Measurements from ENCODE around the gene ZNF280B. TPM values are rescaled to one million over a fixed set of nuclear protein-coding genes. Genes with fewer than 3 reads are reported as not detected.

ZNF280B gene
- polyA plus RNA-seq, 1 of the 3 experiments (the other 2 are of a cell fraction): 0.82 TPM

DNA sequence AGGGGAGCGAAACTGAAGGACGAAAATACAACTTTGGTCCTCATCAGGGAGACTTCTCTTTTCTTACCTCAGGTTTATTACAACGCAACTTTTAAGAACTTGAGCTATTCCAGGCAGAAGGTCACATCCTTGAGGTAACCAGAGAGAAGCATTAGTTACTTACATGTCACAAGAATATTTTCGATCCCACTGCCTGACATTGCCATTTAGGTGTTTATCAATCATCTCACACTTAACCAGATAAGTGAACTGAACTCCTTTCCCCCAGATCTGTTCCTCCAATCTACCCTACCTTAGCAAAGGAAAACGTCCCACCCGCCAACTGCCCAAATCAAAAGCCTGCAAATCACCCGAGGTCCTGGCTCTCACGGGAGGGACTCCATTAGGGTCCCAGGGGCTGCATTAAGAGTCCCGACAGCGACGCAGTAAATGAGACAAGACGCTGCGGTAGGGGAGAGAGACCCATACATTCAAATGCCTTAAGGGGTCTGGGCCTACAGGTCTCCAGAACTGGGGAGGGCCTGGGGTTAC, 734 bp downstream of the ZNF280B start:
- Histone ChIP-seq H2AFZ (ENCODE audit: low read depth) (peak overlapping the region; percentile 75), H3K4me1 (ENCODE audit: control insufficient read depth in 1 of 2, insufficient read depth in 2 of 2, low read depth in 1 of 2, low read length in 1 of 2) (peaks cover 0 to 2% of the 10 kb centered on the region in 2 experiments; a peak in 1 of 4 replicates), H3K4me3 (ENCODE audit: low read depth in 2 of 2, low read length in 1 of 2) (peak overlapping the region; percentile 76 to 82), H3K27me3 (ENCODE audit: insufficient read depth) (no peaks in the 10 kb centered on the region), H3F3A (replicated peaks; ENCODE audit: insufficient read depth) (peaks cover 4% of the 10 kb centered on the region), H4K20me1 (ENCODE audit: insufficient read depth) (no peaks in the 10 kb centered on the region), H3K9ac (peak overlapping the region; percentile 79), H3K36me3 (replicated peaks in 1 of 2; ENCODE audit: control insufficient read depth in 1 of 2, insufficient read depth in 2 of 2, low read length in 1 of 2) (peaks cover 10 to 29% of the 10 kb centered on the region in 2 experiments), H3K27ac (ENCODE audit: low read depth in 2 of 2, low read length in 1 of 2) (peak overlapping the region in 1 of 2 experiments; percentile 64; a peak in 1 of 4 replicates), H3K9me3 (no peaks in the 10 kb centered on the region), H3K9me2 (no peaks in the 10 kb centered on the region), H3K79me2 (ENCODE audit: insufficient read depth) (no peaks in the 10 kb centered on the region), H3K4me2 (peak overlapping the region; percentile 92)
- ChIA-PET POLR2A (no interaction called here), CTCF (interaction anchor here (1.1 to 3.4 kb wide), 4 partner anchors 10 to 79 kb away, joined by 3 to 27 read pairs (median 7); no protein-coding TSS in a partner anchor)
- no peak for DNase-seq
- TF ChIP-seq EP300 (IDR thresholded peaks at IDR 0.05; ENCODE audit: borderline replicate concordance in 1 of 2, low read depth in 1 of 2, low read length in 1 of 2) (no peak), JUND (IDR thresholded peaks at IDR 0.05) (no peak), TCF12 (IDR thresholded peaks at IDR 0.05) (no peak), ELF1 (IDR thresholded peaks at IDR 0.05) (no peak), MXI1 (IDR thresholded peaks at IDR 0.05; ENCODE audit: low read depth, low read length) (no peak), PBX3 (IDR thresholded peaks at IDR 0.05) (no peak), POLR2AphosphoS5 (IDR thresholded peaks at IDR 0.05; ENCODE audit: low read depth, low read length) (no peak), RXRA (IDR thresholded peaks at IDR 0.05; ENCODE audit: borderline replicate concordance, low read depth) (no peak), FOXJ3 (CRISPR knock-in tag; IDR thresholded peaks at IDR 0.05) (no peak), TEAD4 (IDR thresholded peaks at IDR 0.05; ENCODE audit: borderline replicate concordance, insufficient read depth) (no peak), GABPA (IDR thresholded peaks at IDR 0.05; ENCODE audit: low read depth) (no peak), MAX (IDR thresholded peaks at IDR 0.05; ENCODE audit: low read depth) (no peak)
- TF ChIP-seq, protein P1, sequence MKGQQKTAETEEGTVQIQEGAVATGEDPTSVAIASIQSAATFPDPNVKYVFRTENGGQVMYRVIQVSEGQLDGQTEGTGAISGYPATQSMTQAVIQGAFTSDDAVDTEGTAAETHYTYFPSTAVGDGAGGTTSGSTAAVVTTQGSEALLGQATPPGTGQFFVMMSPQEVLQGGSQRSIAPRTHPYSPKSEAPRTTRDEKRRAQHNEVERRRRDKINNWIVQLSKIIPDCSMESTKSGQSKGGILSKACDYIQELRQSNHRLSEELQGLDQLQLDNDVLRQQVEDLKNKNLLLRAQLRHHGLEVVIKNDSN (IDR thresholded peaks at IDR 0.05; ENCODE audit: borderline replicate concordance, low read depth): no peak
- TF ChIP-seq, protein P2, sequence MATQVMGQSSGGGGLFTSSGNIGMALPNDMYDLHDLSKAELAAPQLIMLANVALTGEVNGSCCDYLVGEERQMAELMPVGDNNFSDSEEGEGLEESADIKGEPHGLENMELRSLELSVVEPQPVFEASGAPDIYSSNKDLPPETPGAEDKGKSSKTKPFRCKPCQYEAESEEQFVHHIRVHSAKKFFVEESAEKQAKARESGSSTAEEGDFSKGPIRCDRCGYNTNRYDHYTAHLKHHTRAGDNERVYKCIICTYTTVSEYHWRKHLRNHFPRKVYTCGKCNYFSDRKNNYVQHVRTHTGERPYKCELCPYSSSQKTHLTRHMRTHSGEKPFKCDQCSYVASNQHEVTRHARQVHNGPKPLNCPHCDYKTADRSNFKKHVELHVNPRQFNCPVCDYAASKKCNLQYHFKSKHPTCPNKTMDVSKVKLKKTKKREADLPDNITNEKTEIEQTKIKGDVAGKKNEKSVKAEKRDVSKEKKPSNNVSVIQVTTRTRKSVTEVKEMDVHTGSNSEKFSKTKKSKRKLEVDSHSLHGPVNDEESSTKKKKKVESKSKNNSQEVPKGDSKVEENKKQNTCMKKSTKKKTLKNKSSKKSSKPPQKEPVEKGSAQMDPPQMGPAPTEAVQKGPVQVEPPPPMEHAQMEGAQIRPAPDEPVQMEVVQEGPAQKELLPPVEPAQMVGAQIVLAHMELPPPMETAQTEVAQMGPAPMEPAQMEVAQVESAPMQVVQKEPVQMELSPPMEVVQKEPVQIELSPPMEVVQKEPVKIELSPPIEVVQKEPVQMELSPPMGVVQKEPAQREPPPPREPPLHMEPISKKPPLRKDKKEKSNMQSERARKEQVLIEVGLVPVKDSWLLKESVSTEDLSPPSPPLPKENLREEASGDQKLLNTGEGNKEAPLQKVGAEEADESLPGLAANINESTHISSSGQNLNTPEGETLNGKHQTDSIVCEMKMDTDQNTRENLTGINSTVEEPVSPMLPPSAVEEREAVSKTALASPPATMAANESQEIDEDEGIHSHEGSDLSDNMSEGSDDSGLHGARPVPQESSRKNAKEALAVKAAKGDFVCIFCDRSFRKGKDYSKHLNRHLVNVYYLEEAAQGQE (IDR thresholded peaks at IDR 0.05; ENCODE audit: low read depth, low read length): no peak
- whole genome bisulfite sequencing (ENCODE audit: low lambda C conversion rate): 34% methylated on average over 13 of the region's 13 CpGs

Data from SK-N-SH (cell line).